ENCODE measurements around the gene ATXN3L. TPM values are rescaled to one million over a fixed set of nuclear protein-coding genes. Genes with fewer than 3 reads are reported as not detected.

Gene ATXN3L
- polyA plus RNA-seq, 3 donors, result not detected

Other genes with a start within 250 kb of the ATXN3L start
- 10 to 100 TPM; 17.0 to 19.8 (median 17.6) TPM for gene EGFL6, start 249.5 kb upstream of the ATXN3L start, polyA plus RNA-seq (ENCODE audit: insufficient read length in 3 of 3)

Data from renal pelvis (tissue), 3 donors.